CD4-positive, alpha-beta T cell treated with Interleukin-17A for 1 hour (primary cell): Measurements from ENCODE around the gene GNAS-AS1.
"Not testable (repeated sequence)": the region's sequence is repeated elsewhere in the genome, so short reads cannot be mapped to it uniquely, and the experiment has no call there.

Source experiments
- DNase-seq: peaks from one replicate; pipeline ENCODE4 v3.0.0-alpha.2; 2020

The GNAS-AS1 gene

GRCh38 chr20:58829531-58829941 is 21.2 kb downstream of the GNAS-AS1 start:
- no peak for DNase-seq

- DNase-seq, result not testable (repeated sequence)
These were observed 21.9 kb downstream of the GNAS-AS1 start for GRCh38 chr20:58828804-58829203.

DNA sequence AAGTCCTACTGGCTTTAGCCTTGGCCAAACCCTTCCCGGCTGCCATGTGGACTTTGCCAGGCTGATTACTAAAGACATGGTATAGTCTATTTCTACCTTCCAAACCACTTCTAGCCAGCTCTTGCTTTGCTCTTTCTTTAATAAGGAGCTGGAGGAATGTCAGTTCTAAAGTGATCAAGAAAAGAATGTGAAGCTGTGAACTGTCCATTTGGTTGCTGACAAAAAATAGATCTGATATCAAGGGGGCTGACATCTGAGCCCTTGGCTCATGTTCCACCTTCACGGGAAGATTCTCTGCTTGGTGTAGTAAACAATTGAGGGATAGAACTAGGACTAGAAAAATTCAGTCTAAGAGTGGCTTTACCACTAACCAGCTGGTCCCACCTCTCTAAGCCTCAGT is 22.6 kb downstream of the GNAS-AS1 start:
- no peak for DNase-seq

GRCh38 chr20:58826271-58826670 is 24.4 kb downstream of the GNAS-AS1 start:
- no peak for DNase-seq

- no peak for DNase-seq
These were observed 25.3 kb downstream of the GNAS-AS1 start for GRCh38 chr20:58825450-58825849.

- DNase-seq, result no peak
These were observed 25.9 kb downstream of the GNAS-AS1 start for GRCh38 chr20:58824843-58825242.

DNA sequence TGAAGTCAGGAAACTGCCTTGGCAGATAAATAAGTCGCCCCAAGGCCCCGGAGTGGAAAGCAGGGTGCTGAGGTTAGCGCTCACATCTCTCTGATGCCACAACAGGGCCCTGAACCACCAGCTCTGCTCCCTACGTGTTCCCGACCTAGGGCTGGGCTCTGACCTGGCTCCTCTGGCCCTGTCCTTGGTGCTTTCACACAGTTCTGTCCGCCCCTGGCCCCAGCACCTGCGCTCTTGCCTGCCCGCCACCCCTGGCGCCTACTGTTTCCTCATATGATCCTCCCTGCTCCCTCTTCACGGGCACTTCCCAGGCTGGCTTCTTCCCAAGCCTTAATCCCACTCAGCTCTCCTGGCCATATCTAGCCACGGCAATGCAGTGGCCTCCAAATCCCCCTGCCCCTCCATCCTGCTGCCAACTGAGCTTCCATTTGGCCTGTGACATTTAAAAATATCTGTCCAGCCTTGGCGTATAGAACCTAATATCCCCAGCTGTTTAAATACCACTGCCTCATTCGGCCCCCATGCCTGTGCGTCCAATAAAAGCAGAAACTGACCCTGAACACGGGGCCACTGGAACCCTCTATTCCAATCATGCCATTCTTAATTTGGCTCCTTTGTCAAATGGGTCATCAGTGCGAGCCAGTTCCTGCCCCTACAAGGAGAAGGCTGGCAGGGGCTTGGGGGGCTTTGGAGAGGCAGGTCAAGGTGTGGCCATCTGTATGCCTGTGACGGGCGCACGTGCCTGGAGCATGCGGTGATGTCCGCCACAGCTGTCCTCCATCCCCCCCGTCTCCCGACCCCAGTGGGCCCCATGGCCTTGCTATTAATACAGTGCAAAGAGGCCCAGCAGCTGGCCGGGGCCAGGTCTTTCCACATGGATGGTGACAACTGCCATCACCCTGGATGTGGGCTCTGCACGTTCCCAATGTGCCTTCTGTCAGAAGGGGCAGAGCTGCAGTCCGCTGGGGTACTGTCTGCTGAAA is 27.7 kb downstream of the GNAS-AS1 start:
- DNase-seq, result no peak

- no peak for DNase-seq
These were observed 28.6 kb downstream of the GNAS-AS1 start for GRCh38 chr20:58822149-58822548.

- DNase-seq, result not testable (repeated sequence)
These were observed 30.2 kb downstream of the GNAS-AS1 start for GRCh38 chr20:58820515-58820914.

DNA sequence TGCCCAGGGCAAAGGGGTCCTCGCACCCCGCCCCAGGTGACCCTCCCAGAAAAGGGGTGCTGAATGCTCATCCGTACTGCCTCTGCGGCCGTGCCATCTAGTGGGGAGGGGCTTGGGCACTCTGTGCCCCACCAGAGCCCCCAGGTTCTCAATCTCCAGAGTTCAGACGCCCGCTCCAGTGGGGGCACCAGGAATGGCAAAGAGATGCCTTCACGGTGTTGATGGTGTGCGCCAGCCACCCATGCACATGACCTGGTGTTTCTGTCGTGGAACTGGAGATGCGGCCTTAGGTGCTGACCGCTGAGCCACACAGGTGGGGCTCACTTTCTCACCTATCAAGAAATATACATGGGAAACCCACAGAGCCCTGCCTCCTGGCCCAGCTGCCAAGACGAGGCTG is 30.8 kb downstream of the GNAS-AS1 start:
- DNase-seq, result no peak

DNA sequence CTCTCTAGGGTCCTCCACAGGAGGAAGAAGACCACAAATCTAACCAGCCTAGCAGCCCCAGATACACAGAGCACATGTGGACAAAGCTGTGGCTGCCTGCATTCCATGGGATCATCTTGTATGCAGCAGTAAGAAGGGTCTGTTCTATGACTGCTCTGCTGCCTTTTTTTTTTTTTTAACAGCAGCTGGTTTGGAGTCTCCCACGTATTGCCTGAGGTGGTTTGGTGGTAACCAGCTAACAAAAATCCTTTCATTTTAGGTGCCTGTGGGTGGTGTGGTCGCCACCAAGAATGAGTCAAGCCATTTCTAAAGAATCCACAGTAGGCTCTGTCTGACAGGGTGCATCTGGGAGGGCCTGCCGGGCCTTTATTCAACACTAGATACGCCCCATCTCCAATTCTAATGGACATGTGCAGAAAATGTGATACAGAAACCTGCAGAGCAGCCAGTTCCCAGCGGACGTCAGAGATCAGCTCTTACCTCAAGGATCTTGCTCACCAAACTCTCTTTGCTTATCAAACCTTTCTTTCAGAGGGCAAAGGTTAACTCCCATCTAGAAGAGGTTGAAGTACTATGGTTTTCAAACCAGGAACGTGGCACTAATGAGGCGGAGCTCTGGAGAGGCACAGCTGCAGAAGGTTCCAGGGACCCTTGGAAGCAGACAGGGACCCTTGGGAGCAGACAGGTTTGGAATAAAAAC is 32.0 kb downstream of the GNAS-AS1 start:
- no peak for DNase-seq

- no peak for DNase-seq
These were observed 33.0 kb downstream of the GNAS-AS1 start for GRCh38 chr20:58817748-58818147.

- no peak for DNase-seq
These were observed 33.6 kb downstream of the GNAS-AS1 start for GRCh38 chr20:58816957-58817651.

GRCh38 chr20:58816051-58816450 is 34.7 kb downstream of the GNAS-AS1 start:
- no peak for DNase-seq

GRCh38 chr20:58815448-58815847 is 35.3 kb downstream of the GNAS-AS1 start:
- no peak for DNase-seq

- DNase-seq, result no peak
These were observed 37.3 kb downstream of the GNAS-AS1 start for GRCh38 chr20:58813369-58813768.

GRCh38 chr20:58811334-58811733 is 39.4 kb downstream of the GNAS-AS1 start:
- DNase-seq, result no peak

DNA sequence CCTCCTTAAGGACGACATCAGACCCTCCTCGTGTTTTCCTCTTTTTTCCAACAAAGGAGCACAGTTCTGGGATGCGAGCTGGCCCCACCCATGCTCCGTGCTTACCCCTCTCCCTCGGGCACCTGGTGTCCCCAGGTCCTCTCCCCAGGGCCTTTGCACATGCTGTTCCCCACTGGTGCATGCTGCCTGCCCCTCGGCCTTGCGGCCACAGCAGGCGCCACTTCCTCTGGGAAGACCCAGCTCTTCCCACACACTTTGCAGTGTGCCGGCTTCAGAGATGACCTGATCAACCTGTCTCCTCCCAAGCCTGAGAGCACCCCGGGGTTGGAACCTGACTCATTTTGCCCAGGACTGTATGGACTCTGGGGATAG is 39.8 kb downstream of the GNAS-AS1 start:
- DNase-seq, result no peak

DNA sequence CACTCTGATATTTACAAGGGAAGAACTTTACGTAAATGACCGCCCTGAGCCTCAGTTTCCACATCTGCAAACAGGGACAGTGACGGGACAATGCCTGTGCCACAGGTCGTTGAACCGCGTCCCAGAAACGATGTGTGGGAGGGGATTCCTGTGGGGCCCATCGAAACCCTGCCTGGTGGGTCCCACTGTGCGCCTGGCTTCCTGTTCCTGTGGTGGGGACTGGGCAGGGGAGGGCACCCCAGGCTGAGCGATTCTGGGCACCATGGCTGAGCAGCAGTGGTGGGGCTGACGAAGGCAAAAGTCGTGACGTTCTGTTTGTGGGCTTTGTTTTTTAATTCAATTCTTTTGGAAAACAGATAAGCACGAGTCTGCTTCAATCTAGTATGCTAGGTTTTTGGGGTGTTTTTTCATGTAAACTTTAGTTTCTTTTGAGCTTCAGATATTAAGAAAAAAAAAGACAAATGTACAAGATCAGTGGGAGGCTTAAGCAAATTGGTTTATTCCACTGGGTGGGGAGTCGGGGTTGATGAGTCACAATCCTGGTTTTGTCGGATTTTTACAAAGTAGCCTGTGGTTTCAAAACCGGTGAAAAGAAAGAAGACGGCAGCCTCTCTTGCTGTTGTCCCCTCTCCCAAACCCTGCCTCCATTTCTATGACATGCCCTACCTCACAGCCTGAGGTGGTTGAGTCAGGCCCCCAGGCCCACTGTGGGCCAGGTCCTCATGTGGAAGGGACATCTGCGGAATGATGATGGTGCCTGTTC is 40.4 kb downstream of the GNAS-AS1 start:
- no peak for DNase-seq

DNA sequence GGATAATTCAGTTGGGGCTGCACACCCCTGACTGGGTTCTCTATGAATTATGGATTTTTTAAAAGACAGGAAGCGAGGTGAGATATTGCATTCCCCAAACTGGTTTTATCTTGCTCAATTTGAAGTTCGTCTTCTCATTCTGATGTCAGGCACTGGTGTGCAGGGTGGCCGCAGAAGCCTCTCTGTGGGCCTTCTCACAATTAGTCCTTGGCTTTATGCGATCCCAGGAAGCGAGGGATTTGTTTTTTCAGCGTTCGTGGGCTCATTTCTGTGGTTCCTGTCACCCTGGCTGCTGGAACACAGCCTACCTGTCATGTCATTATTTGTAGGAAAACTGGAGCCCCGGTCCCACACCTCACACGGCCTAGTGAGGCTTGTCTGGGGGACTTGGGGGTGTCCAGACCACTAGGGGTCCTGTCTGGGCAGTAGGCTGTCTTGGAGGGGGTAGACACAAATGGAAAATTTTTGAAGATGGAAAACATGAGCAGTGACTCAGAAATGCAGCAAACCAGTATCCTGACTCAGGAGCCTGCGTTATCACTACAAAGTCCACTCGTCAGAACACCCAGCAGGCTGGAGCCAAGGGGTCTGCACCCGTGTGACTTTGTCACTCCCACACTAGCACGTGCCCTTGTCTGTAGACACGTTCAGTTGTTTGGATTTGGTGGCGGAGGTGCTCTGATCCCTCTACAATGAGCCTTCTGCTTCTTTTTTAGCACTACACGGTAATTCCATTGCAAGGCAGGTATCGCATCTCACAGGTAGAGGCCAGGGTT is 42.2 kb downstream of the GNAS-AS1 start:
- no peak for DNase-seq

DNA sequence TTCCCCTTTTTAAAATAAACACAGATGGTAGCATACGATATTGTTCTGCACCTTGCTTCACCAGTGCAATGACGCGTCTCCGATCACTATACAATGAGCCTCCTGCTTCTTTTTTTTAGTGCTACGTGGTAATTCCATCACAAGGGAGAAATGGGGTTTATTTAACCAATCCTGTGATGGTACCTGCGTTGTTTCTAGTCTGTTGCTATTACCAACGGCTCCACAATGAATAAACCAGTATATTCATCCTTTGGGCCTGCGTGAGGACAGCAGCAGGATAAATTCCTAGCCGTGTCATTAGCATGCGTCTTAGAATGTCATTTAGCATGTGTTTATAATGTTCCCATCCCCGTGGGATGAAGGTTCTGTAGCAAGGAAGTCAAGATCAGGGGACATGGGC is 42.9 kb downstream of the GNAS-AS1 start:
- no peak for DNase-seq

DNA sequence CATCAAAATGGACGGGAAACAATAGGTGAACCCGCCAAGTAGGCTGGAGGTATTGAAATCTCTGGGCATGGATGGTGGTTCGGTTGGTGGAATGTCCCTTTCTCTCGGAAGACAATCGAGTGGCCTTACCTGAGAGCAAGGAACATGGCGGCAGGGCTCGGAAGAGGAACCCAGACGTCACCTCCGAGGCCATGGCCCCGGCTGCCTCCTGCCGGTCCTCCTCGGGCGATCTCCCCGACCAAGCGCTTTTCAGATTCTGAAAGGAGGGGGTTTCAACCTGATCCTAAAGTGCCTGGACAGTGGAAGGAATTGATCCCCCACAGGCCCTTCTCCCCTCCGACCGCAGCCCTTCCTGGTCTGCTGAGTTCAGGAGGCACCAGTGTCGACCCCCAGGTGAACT is 47.2 kb downstream of the GNAS-AS1 start:
- no peak for DNase-seq
